GM18508 (cell line): ENCODE data around the gene TXK.

ENCODE experiments used
- ATAC-seq: cut with Tn5 transposase; IDR thresholded peaks from one replicate; pipeline ENCODE4 v1.9.1; 2021; ENCODE audit warnings: moderate number of reproducible peaks; ENCODE audit not compliant: insufficient read depth, unreplicated experiment

TXK gene

DNA sequence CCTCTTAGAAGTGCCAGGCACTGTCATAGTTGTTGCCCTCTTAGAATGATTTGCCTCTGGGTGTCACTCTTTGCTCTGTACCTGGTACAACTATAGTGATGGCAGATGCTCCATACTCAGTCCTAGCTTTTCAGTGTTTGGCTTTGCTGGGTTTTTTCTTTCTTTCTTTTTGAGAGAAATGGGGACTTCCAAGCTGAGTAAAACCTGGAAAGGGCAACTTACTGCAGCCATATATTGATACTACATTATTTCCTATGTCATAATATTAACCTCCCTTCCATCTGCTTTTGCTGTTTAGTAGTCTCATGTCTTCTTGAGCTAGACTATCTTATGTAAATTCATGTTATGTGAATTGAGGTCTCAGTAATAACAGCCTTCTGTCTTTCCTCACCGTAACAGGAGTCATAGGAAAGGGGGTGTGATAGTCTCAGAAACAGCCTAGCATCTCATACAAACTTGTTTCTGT lies 68.4 kb downstream of the TXK start:
- peak; percentile 71 for ATAC-seq

DNA sequence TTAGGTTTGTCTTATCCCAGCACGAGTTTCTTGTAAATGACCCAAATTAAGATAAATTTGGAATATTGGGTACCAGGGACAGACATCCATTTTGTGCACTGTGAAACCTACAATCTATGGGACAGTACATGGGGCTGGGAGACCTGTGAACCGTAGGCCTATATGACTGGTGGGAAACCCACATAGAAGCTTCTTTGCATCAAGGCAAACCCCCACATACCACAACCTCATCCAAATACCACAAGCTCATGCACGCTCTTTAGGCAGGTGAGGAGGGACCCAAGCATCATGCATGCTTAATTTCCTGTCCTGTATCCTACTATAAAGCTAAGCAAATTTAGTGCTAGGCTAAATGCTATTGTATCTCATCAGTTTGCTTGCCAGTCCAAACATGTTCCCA lies 69.7 kb downstream of the TXK start:
- no peak for ATAC-seq

DNA sequence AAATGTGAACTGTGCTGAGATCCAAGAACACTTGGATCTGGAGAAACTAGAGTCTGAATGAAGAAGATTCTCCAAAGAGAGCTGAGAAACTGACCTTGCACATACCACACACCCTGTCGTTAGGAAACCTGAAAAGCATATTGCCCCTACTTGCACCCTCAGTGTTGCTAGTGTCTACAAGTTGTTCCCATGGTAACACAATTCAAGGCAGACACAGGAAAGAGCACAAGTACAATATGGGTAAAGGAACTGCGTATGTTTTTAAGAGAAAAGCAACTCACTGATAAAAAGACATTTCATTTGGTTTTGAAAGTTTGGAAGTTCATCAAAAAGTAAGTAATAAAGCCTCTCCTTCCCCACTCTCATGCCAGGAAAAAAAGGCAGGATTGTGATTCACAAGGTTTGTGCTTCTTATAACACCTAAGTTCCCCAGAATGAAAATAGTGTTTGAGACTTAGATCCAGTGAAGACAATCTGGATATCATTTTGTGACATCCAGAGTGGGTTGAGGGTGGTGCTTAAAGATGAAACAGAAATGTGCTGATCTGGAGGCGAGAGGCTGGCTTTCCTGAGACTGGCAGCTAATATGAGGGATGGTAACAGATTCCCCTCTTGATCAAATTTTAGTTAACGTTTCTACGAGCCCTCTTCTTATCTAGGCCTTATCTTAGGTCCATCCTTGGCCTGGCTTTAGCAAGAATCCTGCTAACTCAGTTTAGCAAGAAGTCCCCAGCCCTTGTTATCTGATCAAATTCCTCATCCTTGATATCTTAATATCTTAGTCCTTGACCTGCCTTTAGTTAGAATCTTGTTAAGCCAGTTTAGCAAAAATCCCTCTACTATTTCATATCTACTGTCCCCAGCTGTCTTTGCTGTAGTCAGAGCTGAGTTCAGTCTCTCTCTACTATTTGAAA lies 75.2 kb downstream of the TXK start:
- no peak for ATAC-seq

DNA sequence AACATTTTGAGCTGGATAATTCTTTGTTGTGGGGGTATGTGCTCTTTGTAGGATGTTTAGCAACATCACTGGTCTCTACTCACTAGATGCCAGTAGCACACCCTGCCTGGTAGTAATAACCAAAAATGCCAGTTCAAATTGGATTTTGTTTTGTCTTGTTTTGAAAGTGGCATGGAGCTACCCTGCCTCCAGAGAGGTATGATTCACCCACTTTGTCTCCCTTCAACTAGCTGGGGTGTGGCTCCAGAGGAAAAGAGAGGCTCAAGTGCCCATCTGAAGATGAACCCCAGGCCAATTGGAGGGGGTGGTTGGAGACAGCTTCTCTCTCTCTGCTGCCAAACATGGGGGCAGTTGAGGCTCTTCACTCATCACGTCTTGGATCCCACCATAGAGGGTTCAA lies 83.0 kb downstream of the TXK start:
- no peak for ATAC-seq

DNA sequence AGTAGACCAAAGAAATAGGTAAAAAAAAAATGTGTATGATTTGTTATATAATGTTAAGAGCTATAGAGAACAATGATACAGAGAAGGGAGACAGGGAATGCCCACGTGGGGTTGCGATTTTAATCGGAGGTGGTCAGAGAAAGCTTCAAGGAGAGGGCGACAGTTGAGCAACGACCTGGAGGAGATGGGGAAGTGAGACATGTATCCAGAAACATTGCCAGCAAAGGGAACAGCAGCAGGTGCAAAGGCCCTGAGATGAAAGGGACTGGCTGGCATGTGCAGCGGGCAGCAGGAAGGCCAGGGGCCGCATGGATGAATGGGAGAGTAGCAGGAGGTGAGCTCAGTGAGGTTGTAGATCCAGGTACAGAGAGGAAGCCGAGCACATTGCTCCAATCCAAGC lies 84.6 kb downstream of the TXK start:
- ATAC-seq: no peak

DNA sequence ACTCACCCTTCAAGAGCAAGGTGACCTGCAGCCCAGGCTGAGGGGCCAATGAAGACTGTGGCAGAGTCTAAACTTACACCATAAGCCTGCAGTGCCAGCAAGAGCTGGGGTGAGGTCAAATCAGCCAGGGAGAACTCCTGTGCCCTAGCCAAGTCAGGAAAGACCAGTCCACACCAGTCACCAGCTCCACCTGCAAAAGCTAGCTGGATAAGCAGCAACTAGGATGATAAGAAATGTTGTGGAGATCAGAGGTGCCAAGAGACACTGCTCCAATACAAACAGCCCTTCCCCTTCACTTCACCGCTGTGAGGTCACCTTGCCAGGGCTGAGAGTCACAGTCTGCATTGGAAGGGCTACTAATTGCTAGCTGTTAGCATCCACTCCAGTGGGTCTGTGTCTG lies 86.2 kb downstream of the TXK start:
- ATAC-seq: no peak

DNA sequence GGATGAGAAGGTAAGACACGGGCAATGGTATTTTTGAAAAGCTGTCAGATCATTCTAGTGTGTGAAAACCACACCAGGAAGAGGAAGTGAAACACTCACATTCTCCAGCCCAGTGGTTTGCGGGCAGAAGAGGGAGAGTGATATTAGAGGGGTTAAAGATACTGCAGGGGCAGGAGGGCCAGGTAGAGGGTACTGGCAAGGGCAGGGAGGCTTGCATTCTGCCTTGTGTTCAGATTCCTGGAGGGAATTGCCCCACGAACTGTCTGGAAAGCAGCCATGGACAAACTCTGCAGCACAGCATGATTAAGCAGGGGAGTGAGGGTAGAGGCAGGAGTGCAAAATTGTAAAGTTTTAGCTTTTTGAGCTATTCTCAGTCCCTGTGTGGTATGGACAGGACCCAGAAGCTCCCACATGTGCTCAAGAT lies 86.6 kb downstream of the TXK start:
- peak; percentile 99 for ATAC-seq

DNA sequence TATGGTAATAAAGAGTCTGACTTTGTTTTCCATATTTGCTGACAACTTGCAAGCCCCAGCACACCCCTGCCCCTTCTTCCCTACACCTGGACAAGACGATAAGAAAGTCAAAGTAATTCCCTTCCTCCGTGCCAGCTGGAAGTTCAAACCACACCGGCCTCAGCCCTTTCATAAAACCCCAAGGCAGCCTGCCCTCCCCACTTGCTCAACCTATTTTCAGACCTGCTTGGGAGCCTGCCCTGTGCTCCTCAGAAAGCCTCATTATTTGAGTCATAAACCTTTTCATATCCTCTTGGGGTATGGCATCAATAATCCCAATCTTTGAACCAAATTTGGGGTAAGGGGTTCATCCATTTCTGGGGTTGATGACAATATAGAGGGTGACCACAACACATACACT lies 88.0 kb downstream of the TXK start:
- no peak for ATAC-seq

DNA sequence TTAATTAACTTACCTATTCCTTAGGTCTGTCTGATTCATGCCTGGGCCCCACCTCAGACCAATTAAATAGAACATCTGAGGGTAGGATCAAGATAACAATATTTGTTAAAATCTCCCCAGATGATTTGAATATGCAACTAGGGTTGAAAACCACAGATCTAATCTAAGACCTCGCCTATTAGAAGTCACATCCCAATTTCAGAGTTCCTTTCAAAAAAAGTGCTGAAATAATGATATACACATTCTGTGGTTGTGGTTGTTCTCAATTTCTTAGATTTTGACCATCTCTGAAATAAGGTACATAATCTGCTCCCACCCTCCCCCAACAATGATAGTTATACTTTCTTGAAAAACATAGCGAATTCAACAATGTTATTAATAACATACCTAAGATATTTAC lies 89.8 kb downstream of the TXK start:
- no peak for ATAC-seq

DNA sequence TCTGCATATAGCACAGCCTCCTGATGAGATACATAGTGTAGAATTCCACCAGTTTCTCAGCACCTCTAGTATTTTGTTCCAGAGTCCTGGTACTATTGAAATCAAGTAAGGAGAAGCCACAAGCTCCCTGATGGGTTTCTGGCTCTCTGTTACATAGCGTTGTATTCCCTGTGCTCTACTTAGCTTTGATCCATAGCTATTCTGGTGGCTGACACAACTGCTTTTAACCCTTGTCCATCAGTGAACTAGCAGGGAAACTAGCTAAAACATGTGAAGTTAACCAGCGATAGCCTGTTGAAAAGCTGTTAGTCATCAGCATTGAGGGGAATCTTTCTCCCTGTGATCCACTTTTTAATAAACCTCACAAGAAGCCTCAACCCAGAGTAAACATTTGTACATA lies 90.5 kb downstream of the TXK start:
- no peak for ATAC-seq

DNA sequence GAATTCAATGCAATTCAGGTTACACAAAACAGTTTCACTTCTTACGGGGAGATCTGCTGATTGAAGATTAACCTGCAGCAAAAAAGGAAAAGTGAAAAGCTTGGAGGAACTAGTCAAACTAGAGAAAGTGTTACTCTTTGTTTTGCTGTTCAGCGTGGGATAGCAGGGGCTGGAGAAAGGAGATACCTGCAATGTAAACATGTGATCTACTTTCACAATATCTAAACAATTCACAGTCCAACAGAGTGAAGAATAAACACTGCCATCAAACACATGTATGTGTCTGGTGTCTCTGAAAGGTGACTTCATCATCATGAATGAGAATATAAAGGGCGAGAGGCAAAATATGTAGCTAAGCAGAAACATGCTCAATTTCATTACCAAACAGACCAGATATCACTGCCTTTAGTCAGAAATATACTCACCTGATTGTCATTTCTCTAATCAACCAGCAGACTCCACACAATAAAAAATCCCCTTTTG lies 91.0 kb downstream of the TXK start:
- no peak for ATAC-seq

DNA sequence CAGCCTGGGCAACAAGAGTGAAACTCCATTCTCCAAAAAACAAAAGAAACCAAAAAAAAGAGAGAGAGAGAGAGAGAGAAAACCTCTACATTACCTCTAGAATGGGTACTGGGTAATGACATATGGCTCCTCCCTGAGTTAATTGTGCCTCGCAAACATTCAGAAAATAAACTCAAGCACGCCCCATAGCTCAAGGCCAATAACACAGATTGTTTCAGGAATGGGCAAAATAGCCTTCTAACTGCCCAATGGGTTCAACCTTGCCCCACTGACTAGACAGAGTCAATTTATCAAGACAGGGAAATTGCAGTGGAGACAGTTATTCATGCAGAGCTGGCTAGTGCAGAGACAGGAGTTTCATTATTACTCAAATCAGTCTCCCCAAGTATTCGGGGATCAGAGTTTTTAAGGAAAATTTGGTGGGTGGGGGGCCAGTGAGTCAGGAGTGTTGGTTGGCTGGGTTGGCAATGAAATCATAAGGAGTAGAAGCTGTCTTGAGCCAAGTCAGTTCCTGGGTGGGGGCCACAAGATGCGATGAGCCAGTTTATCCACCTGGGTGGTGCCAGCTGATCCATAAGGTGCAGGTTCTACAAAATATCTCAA lies 92.4 kb downstream of the TXK start:
- no peak for ATAC-seq

DNA sequence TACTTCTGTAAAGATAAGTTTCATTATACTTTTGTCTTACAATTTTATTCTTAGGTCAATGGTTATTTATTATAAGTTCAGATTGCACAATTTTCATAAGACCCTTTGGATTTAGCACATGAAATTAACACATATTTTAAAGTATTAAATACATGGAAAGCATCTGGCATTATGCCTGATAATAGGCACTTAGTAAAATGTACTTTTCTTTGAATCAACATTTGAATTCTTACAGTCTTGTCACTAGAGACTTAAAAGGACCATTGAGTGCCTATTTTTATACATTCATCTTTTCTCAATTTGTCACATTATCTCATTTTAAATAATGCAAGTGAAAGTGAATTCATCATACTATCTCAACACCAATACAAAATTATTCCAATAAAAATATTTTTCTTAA lies 94.5 kb downstream of the TXK start:
- ATAC-seq: no peak

DNA sequence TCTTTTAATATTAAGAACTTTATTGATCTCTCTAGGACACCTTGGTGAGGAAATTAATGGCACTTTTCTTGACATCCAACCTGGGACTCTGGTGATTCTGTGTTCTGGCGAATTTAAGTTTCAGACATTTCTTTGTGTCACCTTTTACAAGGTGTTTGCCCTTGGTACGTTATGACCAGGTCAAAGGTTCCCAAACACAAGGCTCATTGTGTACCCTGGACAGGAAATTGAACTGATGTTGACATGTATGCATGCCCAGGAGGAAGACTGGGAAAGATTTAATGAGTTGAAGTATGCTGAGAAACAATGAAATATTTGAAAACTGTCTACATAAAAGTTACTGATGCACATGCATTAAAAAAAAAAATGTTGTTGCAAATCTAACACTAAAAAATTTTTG lies 95.4 kb downstream of the TXK start:
- ATAC-seq: no peak

DNA sequence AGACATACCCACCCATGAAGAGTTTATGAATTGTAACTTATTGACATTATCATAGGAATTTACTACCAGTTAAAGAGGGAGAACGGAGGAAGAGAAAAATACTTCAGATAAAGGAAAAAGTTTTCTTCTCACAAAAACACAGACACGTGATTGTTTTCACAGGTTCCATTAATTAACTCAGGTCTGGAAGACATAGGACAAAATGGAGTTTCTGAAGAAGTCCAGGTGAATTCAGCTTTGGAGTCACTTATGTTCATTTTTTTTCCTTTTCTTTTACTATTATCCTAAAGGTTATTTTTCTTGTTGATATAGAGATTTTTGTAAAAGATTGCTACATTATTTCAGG lies 97.0 kb downstream of the TXK start:
- ATAC-seq: no peak

DNA sequence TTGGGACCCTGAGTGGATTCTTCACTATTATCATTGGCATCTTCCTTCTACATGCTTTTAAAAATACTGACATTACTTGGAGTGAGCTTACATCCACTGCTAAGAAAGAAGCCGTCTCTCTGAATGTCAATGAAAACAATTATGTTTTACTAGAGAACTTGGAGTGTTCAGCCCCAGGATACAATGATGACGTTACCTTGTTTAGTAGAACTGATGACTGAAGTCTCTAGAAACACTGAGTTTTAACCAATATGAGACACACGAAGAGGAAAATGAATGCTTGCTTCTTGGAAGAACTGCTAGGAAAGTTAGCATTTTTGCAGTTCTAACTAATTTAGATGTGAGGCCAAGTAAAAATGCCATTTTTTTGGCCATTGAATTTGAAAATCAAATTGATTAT lies 98.1 kb downstream of the TXK start:
- ATAC-seq: no peak

DNA sequence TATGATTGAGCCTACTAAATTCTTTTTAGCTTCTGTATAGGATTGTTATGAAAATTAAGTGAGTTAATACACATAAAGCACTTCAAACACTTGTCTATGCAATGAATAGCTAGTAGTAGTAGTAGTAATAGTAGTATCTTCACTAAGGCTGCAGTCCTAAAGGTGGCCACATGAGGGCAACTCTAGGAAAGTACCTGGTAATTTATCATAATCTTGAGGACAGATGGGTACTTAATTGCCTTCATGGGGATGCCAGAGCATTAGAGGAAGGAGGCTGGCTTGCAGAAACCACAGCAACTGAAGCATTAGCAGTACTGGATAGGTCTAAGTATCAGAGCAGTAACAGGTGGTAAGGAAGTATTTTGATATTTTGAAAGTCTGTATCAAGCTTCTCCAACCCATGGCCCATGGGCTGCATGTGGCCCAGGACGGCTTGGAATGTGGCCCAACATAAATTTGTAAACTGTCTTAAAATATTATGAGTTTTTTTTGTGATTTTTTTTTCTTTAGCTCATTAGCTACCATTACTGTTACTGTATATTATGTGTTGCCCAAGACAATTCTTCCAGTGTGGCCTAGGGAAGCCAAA lies 100.1 kb downstream of the TXK start:
- ATAC-seq: no peak

DNA sequence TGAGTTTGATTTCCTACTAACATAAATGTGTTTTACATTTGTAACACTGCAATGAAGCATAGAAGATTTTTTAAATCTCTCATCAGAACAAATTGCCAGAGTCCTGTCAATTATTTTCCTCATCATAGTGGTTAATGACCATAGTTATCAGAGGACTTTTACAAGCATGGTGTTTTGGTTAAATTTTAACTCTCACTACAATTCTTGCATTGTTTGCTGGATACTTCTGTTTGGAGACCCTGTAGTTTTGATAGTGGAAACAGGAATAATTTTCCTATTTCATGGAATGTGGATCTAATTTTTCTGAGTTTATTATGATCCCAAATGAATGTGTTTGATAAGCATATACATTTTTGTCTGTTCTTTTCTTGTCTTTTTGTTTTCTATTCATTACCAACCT lies 100.6 kb downstream of the TXK start:
- ATAC-seq: no peak

DNA sequence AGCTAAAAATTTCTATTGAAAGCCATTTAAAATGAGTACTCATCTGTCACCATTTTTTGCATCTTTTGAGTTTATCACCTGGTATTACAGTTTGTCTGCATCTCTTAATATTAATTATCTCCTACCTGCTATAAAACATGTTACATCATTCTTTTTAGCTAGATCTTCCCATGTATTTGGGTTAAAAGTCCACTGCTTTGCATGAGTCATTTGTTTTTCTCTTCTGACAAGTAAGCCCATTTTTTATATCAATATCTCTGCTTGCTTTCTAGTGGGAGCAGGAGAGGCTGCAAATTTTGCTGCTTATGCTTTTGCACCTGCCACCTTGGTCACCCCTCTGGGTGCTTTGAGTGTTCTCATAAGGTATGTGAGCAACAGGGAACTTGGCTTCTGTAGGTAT lies 101.3 kb downstream of the TXK start:
- no peak for ATAC-seq

DNA sequence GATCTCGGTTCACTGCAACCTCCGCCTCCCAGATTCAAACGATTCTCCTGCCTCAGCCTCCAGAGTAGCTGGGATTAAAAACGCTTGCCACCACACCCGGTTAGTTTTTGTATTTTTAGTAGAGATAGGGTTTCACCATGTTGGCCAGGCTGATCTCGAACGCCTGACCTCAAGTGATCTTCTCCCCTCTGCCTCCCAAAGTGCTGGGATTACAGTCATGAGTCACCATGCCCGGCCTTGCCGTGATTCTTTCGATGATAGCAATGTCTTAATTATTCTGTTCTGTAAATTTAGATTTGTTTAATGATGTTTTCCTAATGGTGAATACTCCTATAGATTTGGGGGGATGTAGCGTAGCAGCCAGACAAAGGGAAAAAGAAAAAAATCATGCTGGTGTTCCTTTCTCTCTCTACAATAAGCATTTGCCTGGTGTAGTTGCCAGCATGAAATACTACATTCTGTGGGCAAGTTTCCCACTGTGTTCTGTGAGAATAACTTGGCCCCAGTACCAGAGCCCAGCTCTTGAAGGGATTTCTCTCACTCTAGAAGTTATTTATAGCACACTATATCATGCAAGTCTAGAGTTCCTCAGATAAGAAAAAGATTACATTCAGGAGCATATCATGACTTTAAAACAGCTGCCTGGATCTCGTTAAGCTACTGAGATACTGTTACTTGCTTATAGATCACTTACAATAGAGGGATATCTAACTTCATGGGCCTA lies 102.1 kb downstream of the TXK start:
- no peak for ATAC-seq

DNA sequence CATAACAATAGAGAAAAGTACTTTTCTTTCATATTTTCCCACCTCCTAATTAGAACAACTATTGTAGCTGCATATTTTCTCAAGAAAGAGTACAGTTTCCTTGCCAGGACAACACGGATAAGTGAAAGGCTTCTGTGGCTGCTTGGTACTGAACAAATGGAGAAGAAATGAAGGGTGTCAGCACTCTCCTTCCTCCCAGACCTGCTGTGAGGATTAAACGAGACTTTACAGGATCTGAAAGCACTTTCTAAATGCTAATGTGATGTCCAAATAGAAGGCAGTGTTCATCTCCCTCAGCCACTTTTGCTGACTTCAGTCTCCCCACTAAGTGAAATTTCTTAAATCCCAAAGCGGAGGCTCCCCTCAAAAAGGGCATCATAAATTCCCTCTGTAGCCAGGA lies 103.6 kb downstream of the TXK start:
- ATAC-seq: no peak
